Thyroid gland (tissue), 4 donors: ENCODE results near the gene COL18A1.

Source experiments
- POLR2A ChIP-seq, 2 donors: fragments of 450-650 bp; IDR thresholded peaks; one replicate each; pipeline ENCODE4 v1.6.1; 2017; ENCODE audit warnings: antibody characterized with exemption in 2 of 2, mild to moderate bottlenecking in 2 of 2, moderate library complexity in 1 of 2
- TF ChIP-seq, protein P1 (sequence below), 6 experiments: fragments of 200-600 bp in 3 of 6; fragments of 450-650 bp in 3 of 6; sonication (generic) in 3 of 6; IDR thresholded peaks; one replicate each; pipeline ENCODE4 v1.5.1; 2016 to 2019; ENCODE audit warnings: antibody characterized with exemption in 6 of 6, mild to moderate bottlenecking in 2 of 6, inconsistent platforms in 1 of 6, moderate library complexity in 1 of 6

GRCh38 chr21:45415943-45416611 lies 11.1 kb downstream of the COL18A1 start:
- TF ChIP-seq, protein P1, sequence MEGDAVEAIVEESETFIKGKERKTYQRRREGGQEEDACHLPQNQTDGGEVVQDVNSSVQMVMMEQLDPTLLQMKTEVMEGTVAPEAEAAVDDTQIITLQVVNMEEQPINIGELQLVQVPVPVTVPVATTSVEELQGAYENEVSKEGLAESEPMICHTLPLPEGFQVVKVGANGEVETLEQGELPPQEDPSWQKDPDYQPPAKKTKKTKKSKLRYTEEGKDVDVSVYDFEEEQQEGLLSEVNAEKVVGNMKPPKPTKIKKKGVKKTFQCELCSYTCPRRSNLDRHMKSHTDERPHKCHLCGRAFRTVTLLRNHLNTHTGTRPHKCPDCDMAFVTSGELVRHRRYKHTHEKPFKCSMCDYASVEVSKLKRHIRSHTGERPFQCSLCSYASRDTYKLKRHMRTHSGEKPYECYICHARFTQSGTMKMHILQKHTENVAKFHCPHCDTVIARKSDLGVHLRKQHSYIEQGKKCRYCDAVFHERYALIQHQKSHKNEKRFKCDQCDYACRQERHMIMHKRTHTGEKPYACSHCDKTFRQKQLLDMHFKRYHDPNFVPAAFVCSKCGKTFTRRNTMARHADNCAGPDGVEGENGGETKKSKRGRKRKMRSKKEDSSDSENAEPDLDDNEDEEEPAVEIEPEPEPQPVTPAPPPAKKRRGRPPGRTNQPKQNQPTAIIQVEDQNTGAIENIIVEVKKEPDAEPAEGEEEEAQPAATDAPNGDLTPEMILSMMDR (IDR thresholded peaks at IDR 0.05) = no peak
- TF ChIP-seq POLR2A (IDR thresholded peaks at IDR 0.05) = no peak
